AG09319 (cell line): Measurements from ENCODE around the gene HMX1.

Experiments used
- DNase-seq: peaks from one replicate; pipeline ENCODE4 v3.0.0-alpha.2; 2010; ENCODE audit warnings: low read depth; ENCODE audit errors: extremely low read depth
- TF ChIP-seq, protein P1 (sequence below): IDR thresholded peaks from 2 replicates; pipeline ENCODE4 v1.5.1; 2011; ENCODE audit warnings: low read depth, mild to moderate bottlenecking, inconsistent platforms, low read length, moderate library complexity

Gene HMX1

DNA sequence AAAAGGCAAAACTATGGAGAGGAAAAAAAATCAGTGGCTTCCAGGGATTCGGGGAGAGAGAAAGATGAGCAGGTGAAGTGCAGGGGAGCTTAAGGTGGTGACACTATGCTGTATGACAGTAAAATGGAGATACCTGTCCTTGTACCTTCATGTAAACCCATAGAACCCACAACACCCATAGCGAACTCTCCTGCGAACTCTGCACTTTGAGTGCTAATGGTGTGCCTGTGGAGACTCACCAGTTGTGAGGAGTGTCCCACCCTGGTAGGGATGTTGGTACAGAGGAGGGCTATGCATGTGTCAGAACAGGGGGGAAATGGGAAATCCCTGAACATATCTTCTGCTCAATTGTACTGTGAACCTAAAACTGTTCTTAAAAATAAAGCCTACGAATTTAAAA lies 42.8 kb downstream of the HMX1 start:
- TF ChIP-seq, protein P1, sequence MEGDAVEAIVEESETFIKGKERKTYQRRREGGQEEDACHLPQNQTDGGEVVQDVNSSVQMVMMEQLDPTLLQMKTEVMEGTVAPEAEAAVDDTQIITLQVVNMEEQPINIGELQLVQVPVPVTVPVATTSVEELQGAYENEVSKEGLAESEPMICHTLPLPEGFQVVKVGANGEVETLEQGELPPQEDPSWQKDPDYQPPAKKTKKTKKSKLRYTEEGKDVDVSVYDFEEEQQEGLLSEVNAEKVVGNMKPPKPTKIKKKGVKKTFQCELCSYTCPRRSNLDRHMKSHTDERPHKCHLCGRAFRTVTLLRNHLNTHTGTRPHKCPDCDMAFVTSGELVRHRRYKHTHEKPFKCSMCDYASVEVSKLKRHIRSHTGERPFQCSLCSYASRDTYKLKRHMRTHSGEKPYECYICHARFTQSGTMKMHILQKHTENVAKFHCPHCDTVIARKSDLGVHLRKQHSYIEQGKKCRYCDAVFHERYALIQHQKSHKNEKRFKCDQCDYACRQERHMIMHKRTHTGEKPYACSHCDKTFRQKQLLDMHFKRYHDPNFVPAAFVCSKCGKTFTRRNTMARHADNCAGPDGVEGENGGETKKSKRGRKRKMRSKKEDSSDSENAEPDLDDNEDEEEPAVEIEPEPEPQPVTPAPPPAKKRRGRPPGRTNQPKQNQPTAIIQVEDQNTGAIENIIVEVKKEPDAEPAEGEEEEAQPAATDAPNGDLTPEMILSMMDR, result no peak
- DNase-seq, result no peak

DNA sequence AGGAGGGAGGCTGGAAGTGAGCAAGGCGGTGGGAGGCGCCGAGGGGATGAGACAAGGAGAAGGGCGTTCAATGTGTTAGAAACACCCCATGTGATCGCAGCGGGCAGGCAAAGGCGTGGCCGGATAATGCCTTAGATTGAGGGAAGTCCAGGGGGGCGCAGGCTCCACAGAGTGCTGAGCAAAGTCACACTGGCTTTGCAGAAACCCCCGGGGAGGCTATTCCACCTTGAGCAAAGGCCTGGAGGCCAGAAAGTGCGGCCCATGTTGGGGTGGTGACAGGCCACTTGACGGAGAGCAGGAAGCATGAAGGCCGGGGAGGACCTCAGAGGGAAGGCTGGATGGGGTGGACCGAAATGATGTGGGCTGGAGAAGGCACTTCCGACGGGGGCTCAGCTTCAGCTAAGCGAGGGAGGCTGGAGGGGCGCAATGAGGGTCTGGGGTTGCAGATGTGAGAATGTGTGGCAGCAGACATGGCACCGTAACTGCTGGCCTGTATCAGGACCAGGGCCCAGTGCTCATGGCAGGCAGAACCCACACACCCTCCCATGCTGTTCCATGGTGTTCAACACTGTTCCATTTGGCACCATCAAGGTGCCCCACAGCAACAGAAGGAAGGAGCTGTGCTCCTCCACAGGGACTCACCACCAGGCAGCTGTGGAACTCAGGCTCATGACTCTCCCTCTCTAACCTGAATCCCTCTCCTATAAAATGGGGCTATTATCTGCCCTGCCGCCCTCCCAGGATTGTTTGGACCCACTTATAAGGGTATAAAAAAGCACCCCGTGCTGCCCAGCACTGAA lies 50.3 kb downstream of the HMX1 start:
- DNase-seq, result no peak
- TF ChIP-seq, protein P1, result no peak

DNA sequence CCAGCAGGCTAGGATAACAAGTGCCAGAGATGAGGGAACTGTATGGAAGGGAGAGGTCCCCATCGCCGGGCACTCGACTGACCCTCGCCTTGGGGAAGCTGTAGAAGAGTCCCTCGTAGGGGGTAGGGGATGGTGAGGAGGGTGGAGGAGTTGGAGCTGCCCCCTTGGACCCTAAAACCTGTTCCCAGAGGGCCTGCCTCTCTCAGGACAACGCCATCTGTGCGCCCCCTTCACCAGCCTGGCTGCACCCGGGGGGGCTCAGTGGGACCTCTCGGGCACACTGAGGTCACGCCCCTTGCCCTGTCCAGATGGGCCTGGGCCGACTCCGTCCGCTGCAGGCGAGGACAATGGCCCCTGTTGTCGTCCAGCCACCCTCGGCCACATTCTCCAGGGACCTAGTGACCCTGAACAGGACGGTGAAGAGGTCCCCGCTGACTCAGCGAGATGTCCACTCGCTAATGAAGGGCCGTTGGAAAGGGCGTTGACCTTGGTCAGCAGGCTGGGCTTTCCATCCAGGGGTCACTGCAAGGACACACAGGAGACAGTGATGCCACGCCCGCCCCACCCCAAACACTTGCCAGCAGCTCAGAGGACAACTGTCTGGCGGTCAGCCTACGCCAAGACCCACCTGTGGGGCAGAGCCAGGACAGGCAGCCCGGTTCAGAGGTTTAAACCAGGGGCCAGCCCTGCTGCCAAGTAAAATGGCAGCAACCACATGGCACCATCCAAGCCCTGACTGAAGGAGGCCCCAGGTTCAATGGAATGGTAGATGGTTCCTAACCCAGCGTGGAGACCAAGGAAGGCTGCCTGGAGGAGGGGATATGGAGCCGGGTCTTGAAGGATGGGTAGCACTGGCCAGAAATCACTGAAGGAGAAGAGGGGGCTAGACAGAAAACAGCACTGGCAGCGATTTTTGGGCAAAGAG lies 51.2 kb downstream of the HMX1 start:
- DNase-seq, result no peak
- TF ChIP-seq, protein P1, result no peak

DNA sequence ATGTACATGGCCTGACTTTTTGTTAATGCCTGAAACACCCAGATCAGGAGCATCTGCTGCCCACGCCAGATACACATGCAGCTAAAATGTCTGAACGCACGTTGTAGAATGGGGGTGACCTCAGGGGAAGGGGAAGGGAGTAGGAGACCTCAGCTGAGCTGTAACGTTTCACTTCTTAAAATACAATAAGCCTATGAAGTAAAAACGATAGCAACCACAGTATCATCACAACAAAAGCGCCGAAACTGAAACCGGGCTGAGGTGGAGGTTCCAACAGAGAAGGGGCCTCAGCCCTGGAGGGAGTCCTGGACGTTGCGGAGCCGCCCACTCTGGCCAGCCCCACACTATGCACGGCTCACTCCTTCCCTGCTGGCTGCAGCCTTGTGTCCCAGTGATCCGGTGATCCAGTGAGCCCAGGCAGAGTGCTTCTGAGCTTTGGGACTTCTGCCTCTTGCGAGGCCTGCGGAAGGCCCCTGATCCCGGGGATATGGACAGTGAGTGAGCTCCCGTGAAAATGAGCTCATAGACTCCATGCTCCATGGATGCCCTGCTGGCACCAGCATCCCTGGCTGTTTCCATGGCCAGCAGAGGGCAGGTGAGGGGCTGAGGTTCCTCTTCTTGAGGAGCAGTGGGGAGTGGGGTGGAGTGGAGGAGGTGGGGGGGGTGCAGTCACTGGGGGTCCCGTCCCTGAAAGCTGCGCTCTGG lies 52.0 kb downstream of the HMX1 start:
- no peak for DNase-seq

DNA sequence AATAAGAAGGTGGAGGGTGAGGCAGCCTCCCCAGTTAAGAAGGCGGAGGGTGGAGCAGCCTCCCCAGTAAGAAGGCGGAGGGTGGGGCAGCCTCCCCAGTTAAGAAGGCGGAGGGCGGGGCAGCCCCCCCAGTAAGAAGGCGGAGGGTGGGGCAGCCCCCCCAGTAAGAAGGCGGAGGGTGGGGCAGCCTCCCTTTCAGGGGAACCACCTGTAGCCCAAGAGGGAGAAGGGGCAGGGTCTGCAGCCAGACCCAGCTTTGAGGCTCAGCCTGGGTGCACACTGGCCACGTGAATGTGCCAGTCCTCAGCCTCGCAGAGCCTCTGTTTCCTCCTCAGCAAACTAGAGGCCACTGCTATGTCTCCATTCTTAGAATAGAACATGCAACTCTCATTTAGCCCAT lies 52.6 kb downstream of the HMX1 start:
- no peak for DNase-seq
- TF ChIP-seq, protein P1, result no peak

More for the DNA sequence above, 52.0 kb downstream of the HMX1 start:
- TF ChIP-seq, protein P1, result no peak

DNA sequence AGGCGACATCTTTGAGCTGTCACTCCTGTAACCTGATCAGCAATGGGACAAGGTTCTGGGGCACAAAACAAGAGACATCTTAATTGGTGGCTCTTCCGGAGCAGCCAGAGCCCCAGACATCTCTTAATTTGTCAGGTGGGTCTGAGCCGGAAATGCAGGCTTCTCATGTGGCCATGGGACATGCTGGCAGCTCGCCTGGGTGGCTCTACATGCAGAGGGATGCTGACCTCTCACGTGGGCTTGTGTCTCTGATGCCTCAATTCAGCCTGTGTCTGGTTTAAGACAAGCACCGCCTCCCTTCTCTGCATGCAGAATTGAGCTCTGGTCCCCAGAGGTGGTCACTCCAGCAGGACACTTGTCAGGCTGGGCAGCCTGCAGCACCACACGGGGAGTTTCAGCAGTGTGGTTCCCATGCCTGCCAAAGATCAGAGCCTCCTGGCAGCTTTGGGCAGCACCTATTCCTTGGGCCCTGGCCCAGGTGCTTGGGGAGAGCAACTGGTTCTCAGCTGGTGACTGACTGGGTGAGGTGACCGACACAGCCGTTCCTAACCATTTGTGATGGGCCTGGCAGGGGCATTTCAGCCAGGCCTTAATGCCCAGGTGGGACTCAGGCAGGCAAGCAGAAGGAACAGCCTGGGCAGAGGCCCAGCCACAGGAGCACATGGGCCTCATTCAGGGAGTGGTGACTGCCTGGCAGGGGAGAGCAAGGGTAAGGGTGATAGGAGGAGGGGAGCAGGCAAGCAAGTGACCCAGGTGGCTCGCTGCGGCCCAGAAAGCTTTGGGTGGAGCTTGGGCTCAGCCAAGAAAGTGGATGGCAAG lies 53.4 kb downstream of the HMX1 start:
- DNase-seq, result no peak
- TF ChIP-seq, protein P1, result no peak
